ENCODE data around the gene WWP2.
A peak's percentile ranks its signal among the peaks of the same experiment; 100 is the strongest.
"Not testable (repeated sequence)": the region's sequence is repeated elsewhere in the genome, so short reads cannot be mapped to it uniquely, and the experiment has no call there.

WWP2 gene

DNA sequence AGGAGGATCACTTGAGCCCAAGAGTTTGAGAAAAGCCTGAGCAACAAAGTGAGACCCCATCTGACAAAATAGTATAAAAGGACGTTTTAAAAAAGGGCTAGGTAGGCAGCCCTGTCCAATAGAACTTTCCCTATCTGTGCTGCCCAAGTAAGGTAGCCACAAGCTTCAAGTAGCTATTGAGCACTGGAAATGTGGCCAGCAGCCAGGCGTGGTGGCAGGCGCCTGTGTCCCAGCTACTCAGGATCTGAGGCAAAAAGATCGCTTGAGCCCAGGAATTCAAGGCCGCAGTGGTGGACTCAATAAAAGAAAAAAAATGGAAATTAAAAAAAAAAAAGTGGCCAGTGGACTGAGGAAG lies 34.2 kb upstream of the WWP2 start:
- Histone ChIP-seq H2BK15ac (replicated peaks; ENCODE audit: low read depth) (no peak overlapping the region), H4K5ac (ENCODE audit: low read length) (no peak overlapping the region), H3K27ac (ENCODE audit: low read depth, low read length) (peak overlapping the region; percentile 99), H3K4me3 (ENCODE audit: low read length) (no peak overlapping the region), H3K18ac (ENCODE audit: low read length) (peak overlapping the region; percentile 81), H3K36me3 (ENCODE audit: control insufficient read depth, insufficient read depth, low read length) (no peaks in the 10 kb centered on the region), H2BK120ac (ENCODE audit: low read depth, low read length) (peak overlapping the region; percentile 56), H3K27me3 (ENCODE audit: insufficient read depth, low read length, poor library complexity) (no peaks in the 10 kb centered on the region), H2BK5ac (ENCODE audit: low read length) (peak overlapping the region; percentile 21), H3K9ac (ENCODE audit: low read length) (peak overlapping the region; percentile 5), H3K4me1 (ENCODE audit: control insufficient read depth, low read depth, low read length) (peaks cover 5% of the 10 kb centered on the region), H3K23ac (ENCODE audit: low read length) (no peak overlapping the region), H2AK5ac (ENCODE audit: low read length) (peak overlapping the region; percentile 17), H3K56ac (ENCODE audit: low read length) (peak overlapping the region; percentile 99), H4K8ac (ENCODE audit: low read depth, low read length) (no peak overlapping the region), H3K79me1 (ENCODE audit: low read length) (no peaks in the 10 kb centered on the region), H3K4ac (ENCODE audit: low read depth, low read length) (peak overlapping the region; percentile 97), H3K4me2 (ENCODE audit: low read length) (no peak overlapping the region), H3K79me2 (ENCODE audit: control insufficient read depth, insufficient read depth, low read length) (peaks cover 7% of the 10 kb centered on the region)
- DNase-seq: no peak
- WGBS (ENCODE audit: extremely low coverage, insufficient coverage, low lambda C conversion rate): no CpG with 5 or more reads among the region's 5 CpGs

GRCh38 chr16:69729030-69729429 lies 33.1 kb upstream of the WWP2 start:
- not testable (repeated sequence) for H3K27me3 ChIP-seq (ENCODE audit: insufficient read depth, low read length, poor library complexity); H4K8ac ChIP-seq (ENCODE audit: low read depth, low read length); H3K4me1 ChIP-seq (ENCODE audit: control insufficient read depth, low read depth, low read length); H3K36me3 ChIP-seq (ENCODE audit: control insufficient read depth, insufficient read depth, low read length); H3K9ac ChIP-seq (ENCODE audit: low read length); H3K4me2 ChIP-seq (ENCODE audit: low read length); H3K79me2 ChIP-seq (ENCODE audit: control insufficient read depth, insufficient read depth, low read length); H2BK5ac ChIP-seq (ENCODE audit: low read length); H3K18ac ChIP-seq (ENCODE audit: low read length); H2BK15ac ChIP-seq (replicated peaks; ENCODE audit: low read depth); H4K5ac ChIP-seq (ENCODE audit: low read length); H2AK5ac ChIP-seq (ENCODE audit: low read length); H3K4me3 ChIP-seq (ENCODE audit: low read length); H3K56ac ChIP-seq (ENCODE audit: low read length); H3K27ac ChIP-seq (ENCODE audit: low read depth, low read length); DNase-seq; H3K23ac ChIP-seq (ENCODE audit: low read length); H2BK120ac ChIP-seq (ENCODE audit: low read depth, low read length); H3K79me1 ChIP-seq (ENCODE audit: low read length); H3K4ac ChIP-seq (ENCODE audit: low read depth, low read length)
- no CpG with 5 or more reads among the region's 4 CpGs for WGBS (ENCODE audit: extremely low coverage, insufficient coverage, low lambda C conversion rate)

DNA sequence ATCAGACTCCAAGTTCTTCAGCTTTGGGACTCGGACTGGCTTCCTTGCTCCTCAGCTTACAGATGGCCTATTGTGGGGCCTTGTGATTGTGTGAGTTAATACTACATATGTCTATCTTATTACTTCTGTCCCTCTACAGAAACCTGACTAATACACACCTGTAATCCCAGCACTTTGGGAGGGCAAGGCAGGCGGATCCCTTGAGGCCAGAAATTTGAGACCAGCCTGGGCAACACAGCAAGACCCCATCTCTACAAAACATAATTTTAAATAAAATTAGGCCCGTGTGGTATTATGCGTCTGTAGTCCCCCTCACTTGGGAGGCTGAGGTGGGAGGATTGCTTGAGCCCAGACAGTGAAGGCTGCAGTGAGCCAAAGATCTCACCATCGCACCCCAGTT lies 30.9 kb upstream of the WWP2 start:
- H2BK5ac ChIP-seq (ENCODE audit: low read length); H4K8ac ChIP-seq (ENCODE audit: low read depth, low read length); H3K27ac ChIP-seq (ENCODE audit: low read depth, low read length); H3K4me3 ChIP-seq (ENCODE audit: low read length); DNase-seq; H2AK5ac ChIP-seq (ENCODE audit: low read length); H3K56ac ChIP-seq (ENCODE audit: low read length); H3K27me3 ChIP-seq (ENCODE audit: insufficient read depth, low read length, poor library complexity); H4K5ac ChIP-seq (ENCODE audit: low read length); H3K79me2 ChIP-seq (ENCODE audit: control insufficient read depth, insufficient read depth, low read length); H3K79me1 ChIP-seq (ENCODE audit: low read length); H3K4me2 ChIP-seq (ENCODE audit: low read length); H3K4ac ChIP-seq (ENCODE audit: low read depth, low read length); H3K18ac ChIP-seq (ENCODE audit: low read length); H3K23ac ChIP-seq (ENCODE audit: low read length); H2BK120ac ChIP-seq (ENCODE audit: low read depth, low read length); H3K4me1 ChIP-seq (ENCODE audit: control insufficient read depth, low read depth, low read length); H3K9ac ChIP-seq (ENCODE audit: low read length); H3K36me3 ChIP-seq (ENCODE audit: control insufficient read depth, insufficient read depth, low read length); H2BK15ac ChIP-seq (replicated peaks; ENCODE audit: low read depth): not testable (repeated sequence)
- no CpG with 5 or more reads among the region's 5 CpGs for WGBS (ENCODE audit: extremely low coverage, insufficient coverage, low lambda C conversion rate)

GRCh38 chr16:69732101-69732500 lies 30.0 kb upstream of the WWP2 start:
- Histone ChIP-seq H3K27me3 (ENCODE audit: insufficient read depth, low read length, poor library complexity) (no peaks in the 10 kb centered on the region), H3K79me1 (ENCODE audit: low read length) (no peaks in the 10 kb centered on the region), H2BK15ac (replicated peaks; ENCODE audit: low read depth) (no peak overlapping the region), H3K4me2 (ENCODE audit: low read length) (no peak overlapping the region), H2BK5ac (ENCODE audit: low read length) (no peak overlapping the region), H3K9ac (ENCODE audit: low read length) (no peak overlapping the region), H3K23ac (ENCODE audit: low read length) (no peak overlapping the region), H4K5ac (ENCODE audit: low read length) (no peak overlapping the region), H2AK5ac (ENCODE audit: low read length) (no peak overlapping the region), H3K79me2 (ENCODE audit: control insufficient read depth, insufficient read depth, low read length) (no peaks in the 10 kb centered on the region), H3K36me3 (ENCODE audit: control insufficient read depth, insufficient read depth, low read length) (no peaks in the 10 kb centered on the region), H2BK120ac (ENCODE audit: low read depth, low read length) (no peak overlapping the region), H4K8ac (ENCODE audit: low read depth, low read length) (no peak overlapping the region), H3K56ac (ENCODE audit: low read length) (no peak overlapping the region), H3K18ac (ENCODE audit: low read length) (no peak overlapping the region), H3K4ac (ENCODE audit: low read depth, low read length) (no peak overlapping the region), H3K27ac (ENCODE audit: low read depth, low read length) (no peak overlapping the region), H3K4me3 (ENCODE audit: low read length) (no peak overlapping the region), H3K4me1 (ENCODE audit: control insufficient read depth, low read depth, low read length) (no peaks in the 10 kb centered on the region)
- no CpG with 5 or more reads among the region's 6 CpGs for WGBS (ENCODE audit: extremely low coverage, insufficient coverage, low lambda C conversion rate)
- DNase-seq: no peak

DNA sequence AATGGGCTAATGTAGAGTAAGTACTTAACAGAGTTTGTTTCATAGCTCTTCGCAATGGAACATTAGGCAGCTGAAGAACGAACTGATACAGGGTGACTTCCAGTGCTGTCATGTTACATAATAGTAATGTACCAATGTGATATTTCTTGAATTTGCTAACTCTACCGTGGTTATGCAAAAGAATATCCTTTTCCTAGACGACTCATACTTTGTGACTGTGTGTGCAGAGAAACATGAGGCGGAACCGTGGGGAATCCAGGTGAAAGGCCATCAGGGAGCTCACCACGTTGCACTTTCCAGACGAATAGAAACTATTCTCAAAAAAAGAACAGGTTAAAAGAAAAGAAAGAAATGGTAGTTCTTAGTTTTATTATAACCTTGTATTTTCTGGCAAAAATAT lies 20.6 kb upstream of the WWP2 start:
- Histone ChIP-seq H3K18ac (ENCODE audit: low read length) (no peak overlapping the region), H3K27ac (ENCODE audit: low read depth, low read length) (no peak overlapping the region), H3K36me3 (ENCODE audit: control insufficient read depth, insufficient read depth, low read length) (peaks cover 30% of the 10 kb centered on the region), H3K4me2 (ENCODE audit: low read length) (no peak overlapping the region), H3K4me1 (ENCODE audit: control insufficient read depth, low read depth, low read length) (no peaks in the 10 kb centered on the region), H4K8ac (ENCODE audit: low read depth, low read length) (no peak overlapping the region), H3K9ac (ENCODE audit: low read length) (no peak overlapping the region), H3K4me3 (ENCODE audit: low read length) (no peak overlapping the region), H3K79me1 (ENCODE audit: low read length) (peaks cover 6% of the 10 kb centered on the region), H2BK15ac (replicated peaks; ENCODE audit: low read depth) (no peak overlapping the region), H3K4ac (ENCODE audit: low read depth, low read length) (no peak overlapping the region), H3K79me2 (ENCODE audit: control insufficient read depth, insufficient read depth, low read length) (no peaks in the 10 kb centered on the region), H3K23ac (ENCODE audit: low read length) (no peak overlapping the region), H2AK5ac (ENCODE audit: low read length) (no peak overlapping the region), H2BK120ac (ENCODE audit: low read depth, low read length) (no peak overlapping the region), H2BK5ac (ENCODE audit: low read length) (no peak overlapping the region), H3K27me3 (ENCODE audit: insufficient read depth, low read length, poor library complexity) (no peaks in the 10 kb centered on the region), H3K56ac (ENCODE audit: low read length) (no peak overlapping the region), H4K5ac (ENCODE audit: low read length) (no peak overlapping the region)
- no peak for DNase-seq
- no CpG with 5 or more reads among the region's 8 CpGs for WGBS (ENCODE audit: extremely low coverage, insufficient coverage, low lambda C conversion rate)
